Stimulated activated naive CD8-positive, alpha-beta T cell treated with anti-CD3 and anti-CD28 coated beads, Interleukin-15, Interleukin-2, amounts not matched to agents 100 ng/mL and 50 ng/mL, for 24 hours (primary cell): ENCODE measurements around the gene ZG16B.

Experiments
- H3K27ac Mint-ChIP-seq: one replicate; pipeline ENCODE4 v1.8.0; 2021; ENCODE audit warnings: mild to moderate bottlenecking, mixed read lengths
- H3K27me3 Mint-ChIP-seq: one replicate; pipeline ENCODE4 v1.8.0; 2021; ENCODE audit warnings: mixed read lengths
- H3K36me3 Mint-ChIP-seq: one replicate; pipeline ENCODE4 v1.8.0; 2021; ENCODE audit warnings: low read depth, mixed read lengths
- H3K4me1 Mint-ChIP-seq: one replicate; pipeline ENCODE4 v1.8.0; 2021; ENCODE audit warnings: low read depth, mixed read lengths
- H3K4me3 Mint-ChIP-seq: one replicate; pipeline ENCODE4 v1.8.0; 2021; ENCODE audit warnings: mild to moderate bottlenecking, mixed read lengths
- H3K9me3 Mint-ChIP-seq: one replicate; pipeline ENCODE4 v1.8.0; 2021; ENCODE audit warnings: mixed read lengths

The ZG16B gene

GRCh38 chr16:2826591-2827373, 3.3 kb upstream of the ZG16B start:
- Mint-ChIP-seq H3K4me1 (no peaks in the 10 kb centered on the region), H3K36me3 (no peaks in the 10 kb centered on the region), H3K27ac (no peak overlapping the region), H3K9me3 (no peaks in the 10 kb centered on the region), H3K27me3 (no peaks in the 10 kb centered on the region), H3K4me3 (no peak overlapping the region)

GRCh38 chr16:2827374-2827791, 2.7 kb upstream of the ZG16B start:
- Mint-ChIP-seq H3K27me3 (no peaks in the 10 kb centered on the region), H3K27ac (no peak overlapping the region), H3K4me1 (no peaks in the 10 kb centered on the region), H3K9me3 (no peaks in the 10 kb centered on the region), H3K36me3 (no peaks in the 10 kb centered on the region), H3K4me3 (no peak overlapping the region)

GRCh38 chr16:2827831-2828520, 2.1 kb upstream of the ZG16B start:
- Mint-ChIP-seq H3K9me3 (no peaks in the 10 kb centered on the region), H3K27me3 (no peaks in the 10 kb centered on the region), H3K4me1 (no peaks in the 10 kb centered on the region), H3K36me3 (no peaks in the 10 kb centered on the region), H3K4me3 (no peak overlapping the region), H3K27ac (no peak overlapping the region)

GRCh38 chr16:2828521-2828840, 1.6 kb upstream of the ZG16B start:
- Mint-ChIP-seq H3K9me3 (no peaks in the 10 kb centered on the region), H3K27ac (no peak overlapping the region), H3K27me3 (no peaks in the 10 kb centered on the region), H3K36me3 (no peaks in the 10 kb centered on the region), H3K4me1 (no peaks in the 10 kb centered on the region), H3K4me3 (no peak overlapping the region)

GRCh38 chr16:2828876-2829430, 1.1 kb upstream of the ZG16B start:
- Mint-ChIP-seq H3K4me3 (no peak overlapping the region), H3K36me3 (no peaks in the 10 kb centered on the region), H3K9me3 (no peaks in the 10 kb centered on the region), H3K27me3 (no peaks in the 10 kb centered on the region), H3K4me1 (no peaks in the 10 kb centered on the region), H3K27ac (no peak overlapping the region)

- no peak overlapping the region for H3K4me3 Mint-ChIP-seq
- no peaks in the 10 kb centered on the region for H3K9me3 Mint-ChIP-seq
- H3K36me3 Mint-ChIP-seq, result no peaks in the 10 kb centered on the region
- H3K4me1 Mint-ChIP-seq, result peaks cover under 1% of the 10 kb centered on the region
- H3K27me3 Mint-ChIP-seq, result no peaks in the 10 kb centered on the region
- H3K27ac Mint-ChIP-seq, result no peak overlapping the region
Observed at GRCh38 chr16:2830355-2830695, 222 bp downstream of the ZG16B start.

GRCh38 chr16:2831203-2831602, 1.1 kb downstream of the ZG16B start:
- peaks cover 4% of the 10 kb centered on the region for H3K4me1 Mint-ChIP-seq
- H3K4me3 Mint-ChIP-seq, result no peak overlapping the region
- no peaks in the 10 kb centered on the region for H3K36me3 Mint-ChIP-seq
- no peak overlapping the region for H3K27ac Mint-ChIP-seq
- no peaks in the 10 kb centered on the region for H3K9me3 Mint-ChIP-seq
- H3K27me3 Mint-ChIP-seq, result no peaks in the 10 kb centered on the region

- Mint-ChIP-seq H3K27ac (no peak overlapping the region), H3K9me3 (no peaks in the 10 kb centered on the region), H3K27me3 (no peaks in the 10 kb centered on the region), H3K4me3 (no peak overlapping the region), H3K4me1 (peaks cover 8% of the 10 kb centered on the region), H3K36me3 (no peaks in the 10 kb centered on the region)
Observed at GRCh38 chr16:2833776-2834175, 3.7 kb downstream of the ZG16B start.

- Mint-ChIP-seq H3K9me3 (no peaks in the 10 kb centered on the region), H3K27ac (no peak overlapping the region), H3K4me1 (peaks cover 14% of the 10 kb centered on the region), H3K36me3 (no peaks in the 10 kb centered on the region), H3K4me3 (no peak overlapping the region), H3K27me3 (no peaks in the 10 kb centered on the region)
Observed at GRCh38 chr16:2834968-2835367, 4.9 kb downstream of the ZG16B start.

GRCh38 chr16:2835638-2836493, 5.8 kb downstream of the ZG16B start:
- no peaks in the 10 kb centered on the region for H3K9me3 Mint-ChIP-seq
- H3K27ac Mint-ChIP-seq, result no peak overlapping the region
- no peak overlapping the region for H3K4me3 Mint-ChIP-seq
- H3K4me1 Mint-ChIP-seq, result peaks cover 20% of the 10 kb centered on the region
- no peaks in the 10 kb centered on the region for H3K36me3 Mint-ChIP-seq
- H3K27me3 Mint-ChIP-seq, result no peaks in the 10 kb centered on the region

- Mint-ChIP-seq H3K9me3 (no peaks in the 10 kb centered on the region), H3K27me3 (no peaks in the 10 kb centered on the region), H3K27ac (no peak overlapping the region), H3K36me3 (no peaks in the 10 kb centered on the region), H3K4me3 (no peak overlapping the region), H3K4me1 (peaks cover 30% of the 10 kb centered on the region)
Observed at GRCh38 chr16:2836646-2837508, 6.8 kb downstream of the ZG16B start.

- no peak overlapping the region for H3K4me3 Mint-ChIP-seq
- peaks cover 3% of the 10 kb centered on the region for H3K36me3 Mint-ChIP-seq
- no peaks in the 10 kb centered on the region for H3K27me3 Mint-ChIP-seq
- no peaks in the 10 kb centered on the region for H3K9me3 Mint-ChIP-seq
- no peak overlapping the region for H3K27ac Mint-ChIP-seq
- H3K4me1 Mint-ChIP-seq, result peaks cover 40% of the 10 kb centered on the region
Observed at GRCh38 chr16:2838928-2839327, 8.8 kb downstream of the ZG16B start.

- no peaks in the 10 kb centered on the region for H3K27me3 Mint-ChIP-seq
- H3K4me1 Mint-ChIP-seq, result peaks cover 40% of the 10 kb centered on the region
- H3K27ac Mint-ChIP-seq, result no peak overlapping the region
- peaks cover 3% of the 10 kb centered on the region for H3K36me3 Mint-ChIP-seq
- H3K9me3 Mint-ChIP-seq, result no peaks in the 10 kb centered on the region
- no peak overlapping the region for H3K4me3 Mint-ChIP-seq
Observed at GRCh38 chr16:2839650-2840450, 9.7 kb downstream of the ZG16B start.

- no peak overlapping the region for H3K27ac Mint-ChIP-seq
- peaks cover 37% of the 10 kb centered on the region for H3K4me1 Mint-ChIP-seq
- H3K27me3 Mint-ChIP-seq, result no peaks in the 10 kb centered on the region
- H3K36me3 Mint-ChIP-seq, result peaks cover 3% of the 10 kb centered on the region
- H3K4me3 Mint-ChIP-seq, result no peak overlapping the region
- H3K9me3 Mint-ChIP-seq, result no peaks in the 10 kb centered on the region
Observed at GRCh38 chr16:2840914-2841313, 10.8 kb downstream of the ZG16B start.
